ENCODE data around the gene POLR2J3. TPM values are rescaled to one million over a fixed set of nuclear protein-coding genes. Genes with fewer than 3 reads are reported as not detected.
"Not testable (repeated sequence)": the region's sequence is repeated elsewhere in the genome, so short reads cannot be mapped to it uniquely, and the experiment has no call there.

The POLR2J3 gene
- polyA plus RNA-seq, 3 donors: 24.4 to 133 (median 24.9) TPM

- H3K27ac Mint-ChIP-seq; H3K4me2 ChIP-seq (replicated peaks; ENCODE audit: extremely low read depth, low read length, poor library complexity, severe bottlenecking); H3K27ac ChIP-seq (ENCODE audit: low read depth in 1 of 2, low read length in 2 of 2); H2AFZ ChIP-seq (ENCODE audit: insufficient read depth, low read depth, low read length, poor library complexity, severe bottlenecking); H3K4me1 ChIP-seq (ENCODE audit: control insufficient read depth in 1 of 2, insufficient read depth in 2 of 2, low read length in 2 of 2); H3K27me3 Mint-ChIP-seq (ENCODE audit: low read depth in 3 of 3); H3K9me3 ChIP-seq (replicated peaks in 1 of 2; ENCODE audit: control insufficient read depth in 1 of 2, insufficient read depth in 1 of 2, low read length in 2 of 2); H3K27me3 ChIP-seq (ENCODE audit: control insufficient read depth in 2 of 2, insufficient read depth in 2 of 2, low read length in 2 of 2); intact Hi-C loops (cut with micrococcal nuclease); H3K9ac ChIP-seq (ENCODE audit: insufficient read depth, low read length, poor library complexity, severe bottlenecking); H3K36me3 ChIP-seq (replicated peaks in 1 of 2; ENCODE audit: control insufficient read depth in 1 of 2, insufficient read depth in 2 of 2, low read length in 2 of 2); H3K36me3 Mint-ChIP-seq; H4K20me1 ChIP-seq (ENCODE audit: insufficient read depth, low read length); H3K9me3 Mint-ChIP-seq; H3K79me2 ChIP-seq (ENCODE audit: insufficient read depth, low read length); H3K4me3 ChIP-seq (replicated peaks in 1 of 3; ENCODE audit: low read depth in 2 of 3, low read length in 3 of 3); H3K4me3 Mint-ChIP-seq; H3K4me1 Mint-ChIP-seq; DNase-seq: not testable (repeated sequence)
- no CpG with 5 or more reads among the region's 6 CpGs for WGBS (ENCODE audit: insufficient coverage)
Measured at GRCh38 chr7:102546353-102546752, 26.0 kb downstream of the POLR2J3 start.

- H3K4me3 Mint-ChIP-seq; intact Hi-C loops (cut with micrococcal nuclease); H3K4me1 Mint-ChIP-seq; H3K9me3 ChIP-seq (replicated peaks in 1 of 2; ENCODE audit: control insufficient read depth in 1 of 2, insufficient read depth in 1 of 2, low read length in 2 of 2); H3K27me3 ChIP-seq (ENCODE audit: control insufficient read depth in 2 of 2, insufficient read depth in 2 of 2, low read length in 2 of 2); H3K9ac ChIP-seq (ENCODE audit: insufficient read depth, low read length, poor library complexity, severe bottlenecking); H3K4me2 ChIP-seq (replicated peaks; ENCODE audit: extremely low read depth, low read length, poor library complexity, severe bottlenecking); H3K27ac ChIP-seq (ENCODE audit: low read depth in 1 of 2, low read length in 2 of 2); H3K4me1 ChIP-seq (ENCODE audit: control insufficient read depth in 1 of 2, insufficient read depth in 2 of 2, low read length in 2 of 2); H3K36me3 Mint-ChIP-seq; H2AFZ ChIP-seq (ENCODE audit: insufficient read depth, low read depth, low read length, poor library complexity, severe bottlenecking); DNase-seq; H3K36me3 ChIP-seq (replicated peaks in 1 of 2; ENCODE audit: control insufficient read depth in 1 of 2, insufficient read depth in 2 of 2, low read length in 2 of 2); H3K27me3 Mint-ChIP-seq (ENCODE audit: low read depth in 3 of 3); H3K4me3 ChIP-seq (replicated peaks in 1 of 3; ENCODE audit: low read depth in 2 of 3, low read length in 3 of 3); H3K27ac Mint-ChIP-seq; H4K20me1 ChIP-seq (ENCODE audit: insufficient read depth, low read length); H3K79me2 ChIP-seq (ENCODE audit: insufficient read depth, low read length); H3K9me3 Mint-ChIP-seq: not testable (repeated sequence)
- no CpG with 5 or more reads among the region's 12 CpGs for WGBS (ENCODE audit: insufficient coverage)
Measured at GRCh38 chr7:102545288-102545687, 27.1 kb downstream of the POLR2J3 start.

GRCh38 chr7:102544372-102544771 lies 28.0 kb downstream of the POLR2J3 start:
- no CpG with 5 or more reads among the region's 1 CpG for WGBS (ENCODE audit: insufficient coverage)
- H3K27ac ChIP-seq (ENCODE audit: low read depth in 1 of 2, low read length in 2 of 2); H3K4me3 ChIP-seq (replicated peaks in 1 of 3; ENCODE audit: low read depth in 2 of 3, low read length in 3 of 3); H3K4me1 Mint-ChIP-seq; H3K79me2 ChIP-seq (ENCODE audit: insufficient read depth, low read length); H3K4me2 ChIP-seq (replicated peaks; ENCODE audit: extremely low read depth, low read length, poor library complexity, severe bottlenecking); intact Hi-C loops (cut with micrococcal nuclease); H3K4me3 Mint-ChIP-seq; H3K27me3 Mint-ChIP-seq (ENCODE audit: low read depth in 3 of 3); H3K27me3 ChIP-seq (ENCODE audit: control insufficient read depth in 2 of 2, insufficient read depth in 2 of 2, low read length in 2 of 2); H2AFZ ChIP-seq (ENCODE audit: insufficient read depth, low read depth, low read length, poor library complexity, severe bottlenecking); DNase-seq; H3K4me1 ChIP-seq (ENCODE audit: control insufficient read depth in 1 of 2, insufficient read depth in 2 of 2, low read length in 2 of 2); H3K27ac Mint-ChIP-seq; H3K9ac ChIP-seq (ENCODE audit: insufficient read depth, low read length, poor library complexity, severe bottlenecking); H3K36me3 ChIP-seq (replicated peaks in 1 of 2; ENCODE audit: control insufficient read depth in 1 of 2, insufficient read depth in 2 of 2, low read length in 2 of 2); H3K9me3 ChIP-seq (replicated peaks in 1 of 2; ENCODE audit: control insufficient read depth in 1 of 2, insufficient read depth in 1 of 2, low read length in 2 of 2); H4K20me1 ChIP-seq (ENCODE audit: insufficient read depth, low read length); H3K36me3 Mint-ChIP-seq; H3K9me3 Mint-ChIP-seq: not testable (repeated sequence)

- H3K9me3 Mint-ChIP-seq; H4K20me1 ChIP-seq (ENCODE audit: insufficient read depth, low read length); H3K9ac ChIP-seq (ENCODE audit: insufficient read depth, low read length, poor library complexity, severe bottlenecking); H3K36me3 Mint-ChIP-seq; H3K4me3 ChIP-seq (replicated peaks in 1 of 3; ENCODE audit: low read depth in 2 of 3, low read length in 3 of 3); H2AFZ ChIP-seq (ENCODE audit: insufficient read depth, low read depth, low read length, poor library complexity, severe bottlenecking); H3K4me2 ChIP-seq (replicated peaks; ENCODE audit: extremely low read depth, low read length, poor library complexity, severe bottlenecking); H3K36me3 ChIP-seq (replicated peaks in 1 of 2; ENCODE audit: control insufficient read depth in 1 of 2, insufficient read depth in 2 of 2, low read length in 2 of 2); H3K27ac ChIP-seq (ENCODE audit: low read depth in 1 of 2, low read length in 2 of 2); H3K27me3 ChIP-seq (ENCODE audit: control insufficient read depth in 2 of 2, insufficient read depth in 2 of 2, low read length in 2 of 2); H3K4me1 Mint-ChIP-seq; H3K4me3 Mint-ChIP-seq; H3K9me3 ChIP-seq (replicated peaks in 1 of 2; ENCODE audit: control insufficient read depth in 1 of 2, insufficient read depth in 1 of 2, low read length in 2 of 2); H3K27me3 Mint-ChIP-seq (ENCODE audit: low read depth in 3 of 3); H3K79me2 ChIP-seq (ENCODE audit: insufficient read depth, low read length); intact Hi-C loops (cut with micrococcal nuclease); DNase-seq; H3K4me1 ChIP-seq (ENCODE audit: control insufficient read depth in 1 of 2, insufficient read depth in 2 of 2, low read length in 2 of 2); H3K27ac Mint-ChIP-seq: not testable (repeated sequence)
- WGBS (ENCODE audit: insufficient coverage): no CpG with 5 or more reads among the region's 8 CpGs
Measured at GRCh38 chr7:102543596-102543995, 28.8 kb downstream of the POLR2J3 start, which contains the start of gene UPK3BL2. UPK3BL2 (minus strand) TSS chr7:102543696; CDS start chr7:102543636, 60 bp downstream.

All from CD14-positive monocyte (primary cell).